Neural progenitor cell (in vitro differentiated cells): Measurements from ENCODE around the gene CCDC73. TPM values are rescaled to one million over a fixed set of nuclear protein-coding genes. Genes with fewer than 3 reads are reported as not detected.
"Not testable (repeated sequence)": the region's sequence is repeated elsewhere in the genome, so short reads cannot be mapped to it uniquely, and the experiment has no call there.

Experiments used
- DNase-seq: peaks from one replicate; pipeline ENCODE4 v3.0.0-alpha.2; 2016; ENCODE audit warnings: low spot score
- H2AFZ ChIP-seq: fragments of 200-600 bp; sonication (generic); replicated peaks from 2 replicates; pipeline ENCODE4 v1.6.1; 2016; ENCODE audit warnings: antibody characterized with exemption
- H3F3A ChIP-seq: fragments of 200-600 bp; sonication (generic); 2 replicates; pipeline ENCODE4 v1.6.1; 2016; ENCODE audit warnings: antibody characterized with exemption, low read depth
- H3K27ac ChIP-seq: fragments of 200-600 bp; sonication (generic); 2 replicates; pipeline ENCODE4 v1.5.1; 2016; ENCODE audit warnings: mild to moderate bottlenecking
- H3K27me3 ChIP-seq: fragments of 200-600 bp; sonication (generic); 2 replicates; pipeline ENCODE4 v1.6.1; 2016; ENCODE audit warnings: mild to moderate bottlenecking, moderate library complexity
- H3K36me3 ChIP-seq: fragments of 200-600 bp; sonication (generic); 2 replicates; pipeline ENCODE4 v1.5.1; 2016
- H3K4me1 ChIP-seq: fragments of 200-600 bp; sonication (generic); 2 replicates; pipeline ENCODE4 v1.6.1; 2016; ENCODE audit warnings: mixed run types
- H3K4me2 ChIP-seq: fragments of 200-600 bp; sonication (generic); 2 replicates; pipeline ENCODE4 v1.6.1; 2016
- H3K4me3 ChIP-seq: fragments of 200-600 bp; sonication (generic); 2 replicates; pipeline ENCODE4 v1.5.1; 2016
- H3K79me2 ChIP-seq: fragments of 200-600 bp; sonication (generic); 2 replicates; pipeline ENCODE4 v1.6.1; 2016; ENCODE audit warnings: low read depth
- H3K9ac ChIP-seq: fragments of 200-600 bp; sonication (generic); 2 replicates; pipeline ENCODE4 v1.6.1; 2016
- H3K9me3 ChIP-seq: fragments of 200-600 bp; sonication (generic); 2 replicates; pipeline ENCODE4 v1.5.1; 2016; ENCODE audit warnings: low read depth
- H4K20me1 ChIP-seq: fragments of 200-600 bp; sonication (generic); 2 replicates; pipeline ENCODE4 v1.6.1; 2016; ENCODE audit warnings: low read depth
- H3K27ac Mint-ChIP-seq: 3 replicates; pipeline ENCODE4 v1.8.0; 2021; ENCODE audit warnings: mixed read lengths
- H3K27me3 Mint-ChIP-seq: 2 replicates; pipeline ENCODE4 v1.8.0; 2022; ENCODE audit warnings: low read depth, mild to moderate bottlenecking, inconsistent platforms, moderate library complexity, mixed read lengths; ENCODE audit not compliant: insufficient read depth
- H3K36me3 Mint-ChIP-seq: 3 replicates; pipeline ENCODE4 v1.8.0; 2021; ENCODE audit warnings: mixed read lengths
- H3K4me1 Mint-ChIP-seq: 3 replicates; pipeline ENCODE4 v1.8.0; 2021; ENCODE audit warnings: mixed read lengths
- H3K4me3 Mint-ChIP-seq: 3 replicates; pipeline ENCODE4 v1.8.0; 2021; ENCODE audit warnings: mild to moderate bottlenecking, moderate library complexity, mixed read lengths
- H3K9me3 Mint-ChIP-seq: 3 replicates; pipeline ENCODE4 v1.8.0; 2020; ENCODE audit warnings: mixed read lengths
- EZH2 ChIP-seq: fragments of 200-600 bp; sonication (generic); IDR thresholded peaks from 2 replicates; pipeline ENCODE4 v1.6.1; 2017; ENCODE audit warnings: antibody characterized with exemption, mild to moderate bottlenecking, moderate library complexity
- EZH2phosphoT487 ChIP-seq: fragments of 200-600 bp; sonication (generic); IDR thresholded peaks from 2 replicates; pipeline ENCODE4 v1.6.1; 2017; ENCODE audit warnings: antibody characterized with exemption
- total RNA-seq: library from RNA; depleted of rRNA; stranded (reverse); fragments of >200 nt; gene quantifications from 2 replicates; pipeline ENCODE4 v1.2.3, GENCODE V29; 2015; ENCODE audit warnings: low replicate concordance
- TF ChIP-seq, protein P1 (sequence below): fragments of 200-600 bp; sonication (generic); IDR thresholded peaks from 2 replicates; pipeline ENCODE4 v1.5.1; 2017; ENCODE audit warnings: antibody characterized with exemption, mild to moderate bottlenecking

Gene CCDC73
- total RNA-seq, 1 donor from 2014 or later: not detected

DNA sequence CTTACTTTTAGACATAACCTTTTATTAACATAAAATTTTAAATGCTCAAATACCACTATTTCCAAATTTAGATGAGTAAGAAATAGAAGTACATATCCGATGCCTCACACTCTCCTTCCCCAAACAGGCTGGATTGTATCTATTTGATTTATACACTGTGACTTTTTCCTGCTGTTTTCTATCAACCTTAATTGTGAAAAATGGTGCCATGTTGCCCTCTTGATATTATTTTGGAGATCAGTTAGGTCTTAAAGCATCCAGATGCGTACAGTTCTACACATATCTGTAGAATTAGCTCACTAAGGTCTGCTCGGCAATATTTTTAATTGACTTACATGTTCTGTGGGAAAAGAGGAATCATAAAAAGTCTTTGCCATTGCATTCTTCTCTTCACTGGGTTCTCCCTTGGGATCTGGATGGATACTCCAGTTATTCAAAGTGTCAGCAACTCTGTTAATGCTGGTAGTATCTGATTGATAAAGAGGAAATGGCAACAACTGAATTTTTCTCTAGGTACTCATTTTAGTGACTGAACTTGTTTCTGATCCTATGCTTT is 183.6 kb downstream of the CCDC73 start:
- Histone ChIP-seq H3K9ac (no peak overlapping the region), H3K4me3 (no peak overlapping the region), H3K79me2 (no peaks in the 10 kb centered on the region), H3K9me3 (peaks cover 3% of the 10 kb centered on the region), H3F3A (no peaks in the 10 kb centered on the region), H3K27me3 (no peaks in the 10 kb centered on the region), H3K36me3 (peaks cover 3% of the 10 kb centered on the region), H3K4me2 (no peak overlapping the region), H4K20me1 (no peaks in the 10 kb centered on the region), H2AFZ (no peak overlapping the region), H3K27ac (no peak overlapping the region), H3K4me1 (no peaks in the 10 kb centered on the region)
- H3K9me3 Mint-ChIP-seq: peaks cover 23% of the 10 kb centered on the region
- H3K27ac Mint-ChIP-seq: no peak overlapping the region
- peaks cover 5% of the 10 kb centered on the region for H3K27me3 Mint-ChIP-seq
- DNase-seq: no peak
- peaks cover 27% of the 10 kb centered on the region for H3K36me3 Mint-ChIP-seq
- no peak for TF ChIP-seq EZH2
- TF ChIP-seq, protein P1, sequence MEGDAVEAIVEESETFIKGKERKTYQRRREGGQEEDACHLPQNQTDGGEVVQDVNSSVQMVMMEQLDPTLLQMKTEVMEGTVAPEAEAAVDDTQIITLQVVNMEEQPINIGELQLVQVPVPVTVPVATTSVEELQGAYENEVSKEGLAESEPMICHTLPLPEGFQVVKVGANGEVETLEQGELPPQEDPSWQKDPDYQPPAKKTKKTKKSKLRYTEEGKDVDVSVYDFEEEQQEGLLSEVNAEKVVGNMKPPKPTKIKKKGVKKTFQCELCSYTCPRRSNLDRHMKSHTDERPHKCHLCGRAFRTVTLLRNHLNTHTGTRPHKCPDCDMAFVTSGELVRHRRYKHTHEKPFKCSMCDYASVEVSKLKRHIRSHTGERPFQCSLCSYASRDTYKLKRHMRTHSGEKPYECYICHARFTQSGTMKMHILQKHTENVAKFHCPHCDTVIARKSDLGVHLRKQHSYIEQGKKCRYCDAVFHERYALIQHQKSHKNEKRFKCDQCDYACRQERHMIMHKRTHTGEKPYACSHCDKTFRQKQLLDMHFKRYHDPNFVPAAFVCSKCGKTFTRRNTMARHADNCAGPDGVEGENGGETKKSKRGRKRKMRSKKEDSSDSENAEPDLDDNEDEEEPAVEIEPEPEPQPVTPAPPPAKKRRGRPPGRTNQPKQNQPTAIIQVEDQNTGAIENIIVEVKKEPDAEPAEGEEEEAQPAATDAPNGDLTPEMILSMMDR: no peak
- TF ChIP-seq EZH2phosphoT487: no peak
- no peak overlapping the region for H3K4me3 Mint-ChIP-seq
- peaks cover 4% of the 10 kb centered on the region for H3K4me1 Mint-ChIP-seq

DNA sequence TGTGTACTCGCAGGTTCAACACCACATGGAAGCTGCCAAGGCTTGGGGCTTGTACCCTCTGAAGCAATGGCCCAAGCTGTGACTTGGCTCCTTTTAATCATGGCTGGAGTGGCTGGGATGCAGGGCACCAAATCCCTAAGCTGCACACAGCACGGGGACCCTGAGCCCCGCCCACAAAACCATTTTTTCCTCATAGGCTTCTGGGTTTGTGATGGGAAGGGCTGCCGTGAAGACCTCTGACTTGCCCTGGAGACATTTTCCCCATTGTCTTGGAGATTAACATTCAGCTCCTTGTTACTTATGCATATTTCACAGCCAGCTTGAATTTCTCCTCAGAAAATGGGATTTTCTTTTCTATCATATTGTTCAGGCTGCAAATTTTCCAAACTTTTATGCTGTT is 185.6 kb downstream of the CCDC73 start:
- H3K36me3 ChIP-seq, DNase-seq, H3K27me3 ChIP-seq, H4K20me1 ChIP-seq, H3K9ac ChIP-seq, H3F3A ChIP-seq, H3K4me2 ChIP-seq, H3K4me3 ChIP-seq, H3K79me2 ChIP-seq, H3K9me3 ChIP-seq, H3K27ac ChIP-seq, H3K4me1 ChIP-seq, H2AFZ ChIP-seq, H3K4me3 Mint-ChIP-seq, H3K27me3 Mint-ChIP-seq, H3K4me1 Mint-ChIP-seq, H3K27ac Mint-ChIP-seq: not testable (repeated sequence)
- peaks cover 23% of the 10 kb centered on the region for H3K9me3 Mint-ChIP-seq
- peaks cover 39% of the 10 kb centered on the region for H3K36me3 Mint-ChIP-seq

DNA sequence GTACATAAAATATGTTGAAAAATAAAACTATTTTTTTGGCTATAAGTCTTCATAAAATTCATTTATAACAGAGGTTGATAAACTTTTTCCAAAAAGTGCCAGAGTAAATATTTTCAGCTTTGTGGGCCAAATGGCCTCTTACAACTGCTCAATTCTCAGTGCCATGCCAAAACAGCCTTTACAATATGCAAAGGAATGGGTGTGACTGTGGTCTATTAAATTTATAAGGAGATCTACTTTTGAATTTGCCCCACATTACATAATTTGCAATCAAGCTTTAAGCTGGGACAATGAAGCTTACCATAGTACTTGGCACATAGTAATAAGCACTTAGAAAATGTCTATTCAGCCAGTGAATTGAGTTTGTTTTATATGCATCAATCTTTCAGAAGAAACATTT is 188.2 kb downstream of the CCDC73 start:
- peaks cover 9% of the 10 kb centered on the region for H3K36me3 ChIP-seq
- Mint-ChIP-seq H3K4me3 (no peak overlapping the region), H3K27me3 (peaks cover 5% of the 10 kb centered on the region), H3K4me1 (no peaks in the 10 kb centered on the region), H3K36me3 (peaks cover 51% of the 10 kb centered on the region), H3K27ac (no peak overlapping the region), H3K9me3 (peaks cover 23% of the 10 kb centered on the region)
- no peak overlapping the region for H2AFZ ChIP-seq
- H3K9ac ChIP-seq: no peak overlapping the region
- no peak overlapping the region for H3K4me2 ChIP-seq
- no peak overlapping the region for H3K27ac ChIP-seq
- no peaks in the 10 kb centered on the region for H3F3A ChIP-seq
- H4K20me1 ChIP-seq: no peaks in the 10 kb centered on the region
- no peak for DNase-seq
- H3K4me1 ChIP-seq: no peaks in the 10 kb centered on the region
- peaks cover 3% of the 10 kb centered on the region for H3K9me3 ChIP-seq
- TF ChIP-seq, protein P1: no peak
- no peak for TF ChIP-seq EZH2phosphoT487
- TF ChIP-seq EZH2: no peak
- no peak overlapping the region for H3K4me3 ChIP-seq
- no peaks in the 10 kb centered on the region for H3K27me3 ChIP-seq
- no peaks in the 10 kb centered on the region for H3K79me2 ChIP-seq

DNA sequence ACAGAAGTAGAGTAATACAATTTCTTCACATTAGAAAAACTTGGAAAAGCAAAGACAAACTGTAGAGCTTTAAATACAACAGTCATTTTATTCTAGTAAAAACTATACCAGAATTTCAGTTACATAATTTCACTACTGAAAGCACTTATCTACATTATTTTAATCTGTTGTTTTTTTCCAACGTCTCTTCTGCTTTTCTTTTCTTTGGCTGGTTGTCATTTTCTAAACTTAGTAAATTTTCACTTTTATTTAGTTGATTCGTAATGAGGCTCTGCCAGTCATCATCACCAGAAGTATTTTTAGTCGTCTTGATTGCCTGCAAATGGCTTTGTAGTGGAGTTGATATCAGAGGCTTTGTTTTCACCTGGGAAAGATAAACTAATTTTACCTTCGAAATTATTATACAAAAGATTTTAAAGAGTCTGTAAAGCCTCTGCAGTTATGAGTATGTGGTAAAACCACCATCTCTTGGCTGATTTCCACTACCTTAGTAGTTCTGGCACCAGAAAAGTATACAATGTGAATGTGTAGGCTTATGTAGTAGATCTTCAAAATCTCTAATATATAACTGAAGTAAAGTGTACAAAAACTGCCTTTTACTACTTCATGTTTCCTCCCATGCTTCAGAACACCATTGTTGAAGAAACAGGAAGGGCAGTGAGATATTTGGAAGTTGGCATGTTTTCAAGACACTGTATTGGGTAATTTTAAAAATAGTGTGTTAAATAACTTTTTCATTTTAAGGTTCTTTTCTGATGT is 191.6 kb downstream of the CCDC73 start:
- TF ChIP-seq EZH2 (no peak), EZH2phosphoT487 (no peak)
- TF ChIP-seq, protein P1: no peak
- peaks cover 12% of the 10 kb centered on the region for H3K4me1 ChIP-seq
- no peak overlapping the region for H3K4me3 Mint-ChIP-seq
- H3K4me3 ChIP-seq: no peak overlapping the region
- no peak overlapping the region for H2AFZ ChIP-seq
- no peaks in the 10 kb centered on the region for H3K79me2 ChIP-seq
- H3F3A ChIP-seq: no peaks in the 10 kb centered on the region
- DNase-seq: no peak
- no peak overlapping the region for H3K9ac ChIP-seq
- H3K36me3 Mint-ChIP-seq: peaks cover 37% of the 10 kb centered on the region
- H3K4me2 ChIP-seq: no peak overlapping the region
- H3K27ac Mint-ChIP-seq: no peak overlapping the region
- no peaks in the 10 kb centered on the region for H4K20me1 ChIP-seq
- H3K9me3 ChIP-seq: peaks cover 3% of the 10 kb centered on the region
- H3K4me1 Mint-ChIP-seq: no peaks in the 10 kb centered on the region
- H3K27me3 ChIP-seq: no peaks in the 10 kb centered on the region
- H3K9me3 Mint-ChIP-seq: peaks cover 6% of the 10 kb centered on the region
- peaks cover 30% of the 10 kb centered on the region for H3K36me3 ChIP-seq
- no peaks in the 10 kb centered on the region for H3K27me3 Mint-ChIP-seq
- H3K27ac ChIP-seq: no peak overlapping the region
